Posterior cingulate gyrus (tissue), 11 donors: ENCODE data around the gene FOXO6.

ENCODE experiments used
- DNase-seq, 10 donors: peaks; one replicate each; pipeline versions ENCODE4 v3.0.0 to v3.0.0-alpha.2; 2020 to 2021; ENCODE audit warnings: mixed read lengths in 3 of 10
- intact Hi-C: fragments of 100-400 bp; cut with DNase I; formaldehyde crosslinking; loops from one replicate; pipeline ENCODE4 v1.15.1; 2023

FOXO6 gene

DNA sequence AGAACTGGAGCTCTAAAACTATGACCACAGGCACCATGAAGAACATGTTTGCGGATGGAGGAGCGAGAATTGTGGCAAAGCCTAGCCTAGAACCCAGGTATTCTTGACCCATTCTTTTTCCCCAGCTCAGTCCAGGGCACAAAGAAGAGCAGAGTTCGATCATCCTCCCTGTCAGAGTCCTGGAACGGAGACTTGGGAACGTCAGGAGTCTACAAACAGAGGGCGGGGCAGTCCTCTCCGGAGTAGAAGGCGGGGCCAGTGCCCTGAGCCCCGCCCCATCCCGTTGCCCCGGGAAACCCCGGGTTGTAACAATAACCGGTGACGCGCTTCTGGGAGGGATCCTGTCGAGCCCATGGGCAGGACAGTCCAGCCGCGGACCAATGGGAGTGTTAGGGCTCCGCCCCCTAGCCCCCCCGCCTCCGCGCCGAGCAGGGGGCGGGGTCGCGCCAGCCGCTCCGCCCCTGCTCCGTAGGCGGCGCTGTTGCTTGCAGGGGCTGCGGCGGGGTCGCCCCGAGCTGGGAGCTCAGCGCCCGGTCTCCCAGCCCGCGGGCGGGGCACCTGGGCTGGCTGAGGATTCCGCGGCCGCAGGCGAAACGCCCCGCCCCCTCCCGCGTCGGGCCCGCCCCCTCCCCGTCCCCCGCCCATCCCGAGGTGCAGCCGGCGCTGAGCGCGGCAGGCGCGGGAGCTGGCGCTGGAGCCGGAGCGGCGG is at the start of gene FOXO6:
TSS of gene FOXO6 (plus strand) at position 649 of the 709 bp plus-strand sequence.
- intact Hi-C loops: loop anchor here (5.0 kb wide), 1 partner anchor 56 kb away; no protein-coding TSS in a partner anchor
- peak; percentile 94 to 100 (median 99) for DNase-seq

DNA sequence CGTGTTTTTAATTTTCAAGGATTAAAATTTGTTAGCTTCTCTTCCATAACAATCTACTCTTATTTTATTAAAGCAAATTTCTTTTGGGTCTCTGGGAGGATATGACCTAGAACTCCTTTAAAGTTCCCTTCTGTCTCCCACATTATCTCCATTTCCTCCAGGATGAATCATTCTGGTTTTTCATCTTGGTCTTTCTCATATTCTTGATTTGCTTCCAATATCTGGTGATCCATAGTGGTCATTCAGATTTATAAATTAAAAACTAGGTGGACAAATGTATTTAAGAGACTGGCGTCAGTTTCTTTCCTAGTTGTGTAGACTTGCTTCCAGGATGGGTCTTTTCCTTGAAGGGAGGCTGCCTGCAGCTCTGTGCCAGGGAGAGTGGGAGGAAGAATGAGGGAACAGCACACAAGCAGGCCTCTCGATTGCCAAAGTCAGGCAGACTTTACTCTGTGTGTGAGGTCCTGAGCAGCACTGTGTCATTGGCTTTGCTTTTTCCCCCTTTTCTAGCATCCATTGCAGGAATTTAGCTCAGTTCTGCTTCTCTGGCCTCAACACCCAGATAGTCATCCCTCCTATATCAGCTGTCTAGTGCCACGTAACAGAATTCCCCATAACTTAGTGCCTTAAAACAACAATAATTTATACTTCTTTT is 48.1 kb upstream of the FOXO6 start:
- DNase-seq: no peak
- intact Hi-C loops: no loop called here

DNA sequence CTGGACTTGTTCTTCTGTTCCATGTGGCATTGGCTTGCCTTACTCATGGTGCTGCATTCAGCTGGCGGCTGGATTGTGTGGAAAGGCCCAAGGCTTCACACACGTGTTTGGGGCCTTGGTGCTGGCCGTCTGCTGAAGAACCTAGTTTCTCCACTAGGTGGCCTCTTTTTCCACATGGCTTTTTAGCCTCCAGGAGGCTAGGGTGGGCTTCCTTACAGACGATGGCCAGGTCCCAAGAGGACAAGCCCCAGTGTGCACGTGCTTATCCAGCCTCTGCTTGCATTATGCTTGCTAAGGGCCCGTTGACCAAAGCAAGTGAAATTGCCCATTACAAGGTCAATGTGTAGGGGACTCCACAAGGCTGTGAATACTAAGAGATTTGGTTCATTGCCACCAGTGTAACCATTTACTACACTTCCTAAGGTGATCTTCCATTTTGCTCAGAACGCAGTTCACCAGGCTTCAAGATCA is 47.5 kb upstream of the FOXO6 start:
- intact Hi-C loops: no loop called here
- DNase-seq: peak in 1 of 10 donors; percentile 83

DNA sequence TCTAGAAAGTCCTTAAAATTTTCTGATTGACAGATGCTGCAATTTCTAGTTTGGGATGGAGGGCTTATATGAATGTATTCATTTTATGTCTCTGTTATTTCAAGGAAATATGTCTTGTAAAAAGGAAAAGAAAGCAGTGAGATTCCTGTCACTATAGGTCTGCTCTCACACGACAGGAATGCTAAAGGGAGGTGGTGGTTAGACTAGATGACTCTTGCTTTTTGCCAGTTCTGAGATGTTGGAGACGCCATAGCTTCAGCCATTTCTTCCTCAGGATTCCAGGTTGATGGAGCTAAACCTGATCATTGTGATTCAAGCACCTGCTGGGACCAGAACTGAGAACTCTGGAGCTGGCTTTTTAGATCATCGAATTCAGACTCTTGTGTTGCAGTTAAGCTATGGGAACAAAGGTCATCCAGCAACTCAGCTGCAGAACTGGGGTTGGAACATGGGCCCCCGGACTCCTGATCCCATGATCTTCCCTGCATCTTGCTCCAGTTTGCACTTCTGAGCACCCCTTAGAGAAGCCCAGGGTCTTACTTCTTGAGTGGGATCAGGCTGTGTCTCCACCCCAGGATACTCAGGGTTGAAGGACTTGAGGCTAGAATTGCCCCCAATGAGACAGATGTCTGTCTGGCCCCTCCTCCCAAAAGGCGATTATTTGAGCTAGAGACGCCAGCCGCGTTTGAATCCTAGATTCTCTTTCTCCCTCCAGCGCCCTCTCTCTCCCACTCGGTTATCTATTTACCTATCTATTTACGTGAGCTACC is 46.7 kb upstream of the FOXO6 start:
- DNase-seq: no peak
- intact Hi-C loops: no loop called here

DNA sequence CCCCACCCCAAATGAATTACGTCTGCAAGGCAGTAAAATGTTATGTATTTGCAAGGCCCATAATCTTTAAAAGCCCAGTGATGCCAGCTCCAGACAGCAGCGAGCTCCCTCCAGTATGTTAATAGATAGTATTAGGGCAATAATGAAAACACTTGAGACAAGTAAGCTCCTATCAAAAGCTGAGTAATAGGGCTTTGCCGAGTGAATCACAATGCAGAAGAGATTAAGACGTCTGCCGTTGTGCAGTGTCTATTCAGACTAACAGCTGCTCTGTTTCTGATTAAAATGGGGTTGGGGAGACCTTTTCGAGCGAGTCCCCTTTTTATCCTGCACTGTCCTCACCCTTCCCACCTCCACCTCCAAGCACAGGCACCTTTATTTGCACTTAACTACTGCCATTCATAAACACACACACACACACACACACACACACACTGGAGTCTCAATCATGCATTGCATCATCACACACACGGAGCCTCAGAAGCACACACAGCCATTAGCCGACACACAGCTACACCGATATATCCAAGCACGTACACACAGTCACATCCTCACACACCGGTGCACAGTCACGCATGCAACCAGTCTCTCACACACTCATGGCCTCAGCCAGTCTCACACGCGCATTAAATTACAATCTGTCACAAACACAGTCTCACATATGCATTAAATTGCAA is 46.0 kb upstream of the FOXO6 start:
- intact Hi-C loops: no loop called here
- DNase-seq: no peak

DNA sequence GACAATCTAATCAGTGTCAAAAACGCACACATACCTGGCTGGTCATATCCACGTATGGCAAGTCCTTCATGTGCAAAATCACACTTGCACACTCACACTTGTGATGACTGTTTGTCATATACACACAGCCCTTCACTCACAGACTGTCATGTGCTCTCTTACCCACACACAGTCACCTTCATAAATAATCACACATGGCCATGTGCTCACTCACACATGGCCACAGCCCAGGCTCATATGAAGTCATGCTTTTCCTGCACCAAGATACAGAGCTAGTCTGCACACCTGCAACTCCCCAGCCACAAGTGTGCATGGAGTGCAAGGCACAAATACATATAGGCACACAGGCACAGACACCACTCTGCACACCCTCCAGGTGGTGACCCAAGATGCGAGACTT is 45.4 kb upstream of the FOXO6 start:
- intact Hi-C loops: no loop called here

DNA sequence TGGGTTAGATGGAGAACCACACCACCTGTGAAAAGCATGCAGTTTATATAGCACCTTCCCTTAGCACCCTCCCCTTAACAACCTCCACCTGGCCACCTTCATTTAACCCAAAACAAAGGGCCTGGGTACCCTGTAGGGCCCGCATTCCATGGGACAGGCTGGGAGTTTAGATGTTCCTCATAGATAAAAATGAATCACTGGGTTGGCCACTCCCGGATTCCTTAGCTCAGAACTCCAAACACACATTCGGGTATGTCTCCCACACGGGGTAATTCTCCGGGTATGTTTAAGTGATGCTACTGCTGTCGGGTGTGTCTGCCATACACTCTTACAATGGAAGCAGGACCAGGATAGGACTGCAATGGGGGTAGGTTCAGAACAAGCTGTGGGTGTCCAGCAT is 43.9 kb upstream of the FOXO6 start:
- intact Hi-C loops: no loop called here
- no peak for DNase-seq

More for the DNA sequence above, 45.4 kb upstream of the FOXO6 start:
- no peak for DNase-seq

DNA sequence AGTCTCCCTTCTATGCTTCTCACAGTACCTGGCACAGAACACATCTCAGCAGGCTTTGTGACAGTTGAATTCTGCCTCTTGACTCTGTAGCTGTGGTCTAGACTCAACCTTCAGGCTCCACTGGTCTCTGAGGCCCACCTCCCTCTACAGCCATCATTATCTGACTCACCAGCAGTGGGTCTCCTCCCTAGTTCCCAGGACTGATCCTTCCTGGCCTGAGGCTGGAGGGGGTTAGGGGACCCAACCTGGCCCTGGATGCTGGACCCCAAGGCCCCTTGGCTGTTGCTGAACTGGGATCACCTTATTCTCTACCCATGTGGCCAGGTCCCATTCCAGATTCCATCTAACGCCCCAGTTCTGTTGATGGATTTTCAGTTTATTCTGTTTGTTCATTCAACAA is 43.1 kb upstream of the FOXO6 start:
- DNase-seq: peak in 1 of 10 donors; percentile 28
- intact Hi-C loops: no loop called here

DNA sequence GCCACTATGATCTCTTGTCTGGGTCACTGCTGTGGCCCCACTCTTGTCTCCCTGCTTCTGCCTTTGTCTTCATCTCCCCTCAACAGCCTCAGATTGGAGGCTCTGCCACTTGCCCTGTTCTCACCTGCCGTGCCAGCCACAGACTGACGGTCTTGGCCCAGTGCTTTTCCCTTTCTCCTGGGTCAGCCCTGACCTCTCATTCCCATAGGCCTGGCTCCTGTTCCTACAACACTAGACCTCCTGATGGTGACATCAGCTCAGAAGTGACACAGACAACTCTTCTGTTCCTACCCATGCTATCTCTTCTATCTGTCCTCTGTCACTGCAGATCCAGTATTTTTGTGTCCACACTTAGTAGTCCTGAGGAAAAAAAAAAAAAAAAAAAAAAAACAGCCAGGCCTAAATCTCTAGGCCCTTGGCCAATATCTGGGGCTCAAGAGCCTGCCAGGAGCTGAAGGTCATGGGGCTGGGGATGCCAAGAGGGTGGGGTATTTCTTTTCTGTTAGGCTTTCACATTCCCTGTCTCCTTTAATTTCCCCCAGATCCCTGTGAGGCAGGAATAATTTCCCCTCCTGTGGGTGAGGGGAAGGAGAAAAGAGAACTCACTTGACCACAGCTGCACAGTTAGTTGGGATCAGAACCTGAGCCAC is 42.0 kb upstream of the FOXO6 start:
- DNase-seq: peak in 1 of 10 donors; percentile 43
- intact Hi-C loops: no loop called here

DNA sequence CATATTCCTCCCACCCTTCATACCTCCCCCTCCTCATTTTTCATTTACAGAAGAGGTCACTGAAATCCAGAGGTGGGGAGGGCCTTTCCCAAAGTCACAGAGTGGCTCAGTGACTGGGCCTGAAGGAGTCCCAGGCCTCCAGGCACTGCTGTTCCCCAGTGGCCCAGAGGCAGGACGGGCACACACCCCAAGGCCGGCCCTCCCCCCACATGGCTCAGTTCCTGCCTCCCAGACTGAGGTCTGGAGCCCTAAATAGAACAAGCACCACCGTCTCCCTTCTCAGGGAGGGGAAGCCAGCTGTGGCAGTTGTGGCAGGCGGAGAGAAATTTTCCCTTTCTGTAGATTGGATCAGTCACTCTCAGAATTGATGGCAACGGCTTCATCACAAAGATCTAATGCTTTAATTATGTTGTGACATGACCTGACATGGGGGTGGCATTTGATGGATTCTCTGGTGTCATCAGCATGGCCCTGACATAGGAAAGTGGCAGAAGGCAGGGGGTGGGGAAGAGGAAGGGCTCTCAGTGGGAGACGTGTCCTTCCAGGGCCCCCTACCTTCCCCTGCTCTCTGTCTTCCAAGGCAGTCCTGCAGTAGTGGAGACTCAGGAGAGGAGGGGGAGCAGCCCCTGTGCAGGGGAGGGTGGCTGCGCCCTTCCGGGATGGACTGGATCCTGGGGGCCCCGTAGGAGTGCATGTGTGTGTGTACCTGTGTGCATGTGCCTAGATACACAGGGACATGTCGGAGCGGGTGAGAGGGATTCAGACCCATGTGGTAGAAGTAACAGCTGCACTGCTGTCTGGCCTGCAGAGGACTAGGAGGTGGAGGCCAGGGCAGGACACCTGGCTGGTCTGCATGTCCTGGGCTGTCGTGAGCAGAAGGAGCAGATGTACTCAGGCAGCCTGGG is 41.2 kb upstream of the FOXO6 start:
- intact Hi-C loops: no loop called here
- peak in 1 of 10 donors; percentile 68 for DNase-seq

DNA sequence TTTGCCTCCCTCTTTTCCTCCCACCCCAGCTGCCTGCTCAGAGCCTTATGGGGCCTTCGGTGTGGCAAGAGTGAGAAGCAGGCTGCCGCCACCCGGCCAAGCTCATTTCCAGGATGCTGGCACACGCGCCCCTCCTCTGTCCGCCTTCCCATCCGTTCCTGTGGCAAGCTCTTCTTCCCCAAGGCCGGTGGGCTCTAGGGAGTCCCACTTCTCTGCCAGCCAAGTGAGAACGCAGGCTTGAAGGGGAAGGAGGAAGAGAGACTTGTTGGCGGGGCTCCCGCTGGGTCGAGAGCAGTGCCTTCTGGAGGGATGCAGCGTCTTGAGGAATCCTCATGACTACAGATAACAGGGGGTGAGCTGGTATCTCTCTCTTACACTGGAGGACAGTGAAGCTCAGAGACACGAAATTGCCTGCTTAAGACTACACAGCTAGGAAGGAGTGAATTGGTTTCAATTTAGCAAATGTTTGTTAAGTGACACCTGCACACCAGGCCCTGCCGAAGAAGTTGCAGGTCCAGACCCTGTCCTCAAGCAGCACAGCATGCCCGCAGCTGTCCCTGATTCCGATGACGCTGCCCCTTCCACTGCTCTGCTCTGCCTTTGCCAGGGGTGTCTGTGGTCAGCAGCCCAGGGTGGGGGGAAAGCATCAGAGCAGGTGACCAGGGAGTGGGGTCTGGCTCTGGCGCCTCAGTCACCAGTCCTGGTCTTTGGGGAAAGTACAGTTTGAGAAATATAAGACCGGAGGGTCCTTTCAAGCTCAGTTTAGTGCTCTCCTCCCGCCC is 40.1 kb upstream of the FOXO6 start:
- no peak for DNase-seq
- intact Hi-C loops: no loop called here

DNA sequence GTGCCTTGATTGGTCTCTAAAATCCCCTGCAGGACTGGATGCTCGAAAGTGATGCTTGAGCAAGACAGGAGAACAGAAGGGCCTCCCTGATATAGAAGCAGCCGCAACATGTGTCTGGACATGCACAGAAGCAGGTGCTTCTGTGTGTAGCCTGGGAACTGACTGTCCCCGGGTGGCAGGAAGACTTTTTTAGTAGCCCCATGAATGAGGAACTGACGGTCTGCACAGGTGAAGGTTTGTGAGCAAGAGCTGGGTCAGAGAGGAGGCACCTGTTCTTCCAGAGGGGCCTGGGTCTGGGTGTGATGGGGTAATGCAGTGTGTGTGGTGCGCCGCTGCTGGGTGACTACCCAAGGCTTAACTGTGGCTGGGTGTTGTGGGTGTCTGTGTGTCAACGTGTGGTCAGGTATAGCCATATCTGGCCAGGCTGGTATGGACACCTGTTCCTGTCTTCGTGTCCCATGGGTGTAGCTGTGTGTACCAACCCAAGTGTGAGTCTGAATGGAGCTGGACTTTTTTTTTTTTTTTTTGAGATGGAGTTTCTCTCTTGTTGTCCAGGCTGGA is 39.1 kb upstream of the FOXO6 start:
- DNase-seq: no peak
- intact Hi-C loops: no loop called here

DNA sequence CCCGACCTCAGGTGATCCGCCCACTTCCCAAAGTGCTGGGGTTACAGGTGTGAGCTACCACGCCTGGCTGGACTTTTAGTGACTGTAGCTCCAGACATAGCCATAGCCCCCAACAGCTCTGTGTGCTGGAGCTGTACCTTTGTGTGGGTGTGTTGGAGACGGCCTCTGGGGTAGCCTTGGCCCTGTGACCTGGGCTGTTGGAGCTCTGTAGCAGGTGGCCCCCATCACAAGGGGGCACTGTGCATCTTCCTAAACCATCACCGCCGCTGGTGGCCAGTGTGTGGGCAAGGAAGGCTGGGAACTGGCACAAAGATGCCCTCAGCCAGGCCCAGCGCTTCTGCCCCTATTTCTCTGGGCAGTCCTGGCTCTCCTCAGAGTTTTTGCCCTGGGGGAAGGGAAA is 38.4 kb upstream of the FOXO6 start:
- intact Hi-C loops: no loop called here
- peak in 7 of 10 donors; percentile 29 to 91 (median 48) for DNase-seq

DNA sequence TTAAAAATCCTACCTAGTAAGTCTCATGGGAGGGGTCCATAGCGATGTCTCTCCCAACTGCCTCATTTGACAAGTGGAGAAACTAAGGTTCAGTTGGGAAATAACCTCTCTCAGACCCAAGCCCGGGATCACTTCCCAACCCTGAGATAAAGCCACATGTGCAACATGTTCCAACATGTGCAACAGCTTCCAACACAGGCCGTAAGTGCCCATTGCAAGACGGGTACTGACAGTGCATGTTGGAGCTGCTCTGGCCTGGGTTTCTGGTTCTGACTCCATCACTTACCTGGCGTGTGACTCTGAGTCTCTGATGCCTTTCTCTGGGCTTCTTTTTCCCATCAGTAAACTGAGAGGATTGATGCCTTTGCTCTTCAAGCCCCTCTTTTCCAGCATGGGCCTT is 38.0 kb upstream of the FOXO6 start:
- intact Hi-C loops: no loop called here
- no peak for DNase-seq

DNA sequence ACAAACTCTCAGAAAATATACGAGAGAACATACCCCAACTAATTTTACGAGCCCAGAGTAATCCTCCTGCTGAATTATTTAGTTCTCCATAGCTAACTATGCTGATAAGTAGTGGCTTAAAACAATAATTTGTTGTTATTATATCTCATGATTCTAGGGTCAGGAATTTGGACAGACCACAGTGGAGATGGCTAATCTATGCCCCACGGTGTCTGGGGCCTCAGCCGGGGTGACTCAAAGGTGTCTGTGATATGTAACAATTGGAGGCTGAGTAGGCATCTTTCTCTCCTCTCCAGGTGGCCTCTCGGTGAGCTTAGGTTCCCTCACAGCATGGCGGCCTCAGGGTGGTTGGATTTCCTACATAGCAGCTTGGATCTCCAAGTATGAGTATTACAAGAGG is 35.4 kb upstream of the FOXO6 start:
- DNase-seq: no peak
- intact Hi-C loops: no loop called here

DNA sequence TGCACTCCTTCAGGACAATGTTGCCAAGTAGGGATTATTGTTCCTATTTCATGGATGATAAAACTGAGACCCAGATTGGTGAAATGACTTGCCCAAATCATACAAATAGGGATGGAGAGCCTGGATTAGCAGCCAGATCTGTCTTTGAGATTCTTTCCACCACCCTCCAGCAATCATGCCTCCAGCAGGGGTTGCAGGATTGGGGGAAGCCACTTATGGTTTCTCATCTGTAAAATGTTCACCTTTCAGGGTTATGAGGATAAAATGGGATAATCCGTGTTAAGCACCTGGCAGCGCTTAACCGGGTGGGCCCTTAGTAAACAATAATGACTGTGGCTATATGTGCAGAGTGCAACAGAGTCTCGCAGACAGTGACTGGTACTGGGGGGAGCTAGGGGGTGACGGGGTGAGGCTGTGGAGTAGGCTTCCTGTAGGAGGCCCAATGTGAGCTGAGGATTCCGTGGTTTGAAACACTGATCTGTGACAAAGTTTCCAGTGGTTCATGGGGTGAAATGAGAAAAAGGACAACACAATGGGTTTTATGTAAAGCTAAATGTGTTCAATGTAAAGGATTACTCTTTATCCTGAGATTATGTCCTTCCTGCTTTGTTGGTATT is 33.7 kb upstream of the FOXO6 start:
- DNase-seq: peak in 1 of 10 donors; percentile 35
- intact Hi-C loops: no loop called here

DNA sequence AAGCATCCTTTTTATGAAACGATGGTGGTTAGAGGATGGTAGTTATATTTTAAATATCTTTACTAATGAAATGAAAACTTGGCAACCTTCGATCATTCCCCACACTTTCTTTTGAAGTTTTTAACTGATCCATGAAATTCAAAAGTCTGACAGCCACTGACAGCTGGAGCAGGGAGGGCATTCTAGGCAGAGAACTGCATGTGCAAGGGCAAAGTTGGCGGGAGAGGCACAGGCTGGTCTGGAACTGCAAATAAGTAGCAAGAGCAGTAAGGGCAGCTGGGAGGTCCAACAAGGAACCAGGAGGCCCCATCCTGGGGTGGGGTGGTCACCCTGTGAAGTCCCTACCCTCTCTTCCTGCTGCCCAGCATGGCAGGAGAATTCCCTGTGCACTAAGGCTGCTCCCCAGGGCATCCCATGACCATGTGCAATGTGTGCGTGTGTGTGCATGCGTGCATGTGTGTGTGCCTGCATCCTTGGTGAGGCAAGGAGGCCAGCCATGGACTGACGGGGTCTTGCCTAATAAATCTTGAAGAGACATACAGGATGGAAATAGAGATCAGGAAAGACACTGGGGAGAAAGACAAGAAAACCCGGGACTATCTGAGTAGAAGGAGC is 33.1 kb upstream of the FOXO6 start:
- DNase-seq: peak in 1 of 10 donors; percentile 23
- intact Hi-C loops: no loop called here
